HUDEP-2 (cell line): ENCODE results near the gene RIN3.

Experiments used
- DNase-seq, 76 experiments: peaks; one replicate each; lab custom pipeline; 2025; ENCODE audit not compliant: unreplicated experiment in 76 of 76; lab: John Stamatoyannopoulos, UW

The RIN3 gene

DNA sequence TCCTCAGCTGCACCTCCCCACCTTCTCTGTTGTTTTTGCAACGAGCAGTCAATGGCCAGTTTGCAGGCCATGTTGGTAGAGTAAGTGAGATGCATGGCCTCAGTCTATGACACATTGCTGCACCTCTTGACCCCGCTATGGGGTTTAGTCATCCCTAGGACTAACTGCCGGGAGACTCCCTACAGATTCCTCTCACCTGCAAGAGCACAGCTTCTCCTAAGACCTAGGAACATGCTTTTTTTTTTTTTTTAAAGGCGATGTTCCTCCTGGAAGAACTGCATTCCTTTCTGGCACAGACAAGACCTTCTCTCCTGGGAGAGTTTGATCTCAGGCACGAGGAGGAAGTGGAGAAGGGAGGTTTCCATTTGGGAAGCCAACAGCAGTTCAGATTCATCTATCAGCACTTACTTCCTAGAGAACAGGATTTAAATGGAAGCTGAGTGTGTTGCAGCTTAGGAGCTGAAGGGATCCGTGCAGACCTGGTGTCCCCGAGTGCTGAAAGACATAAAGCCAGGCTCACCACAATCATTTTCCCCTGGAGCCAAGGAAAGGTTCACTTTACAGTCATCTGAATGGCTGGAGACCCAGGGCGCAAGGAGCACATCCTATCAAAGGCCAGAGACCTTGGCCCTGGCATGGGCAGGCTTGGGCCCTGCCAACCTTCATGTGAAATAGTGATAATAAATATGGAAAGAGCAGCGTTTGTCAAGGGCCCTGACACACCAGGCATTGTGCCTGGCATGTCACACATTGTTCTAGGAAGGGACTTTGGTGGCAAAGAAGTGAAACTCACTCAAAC is 130.8 kb downstream of the RIN3 start:
- no peak for DNase-seq

DNA sequence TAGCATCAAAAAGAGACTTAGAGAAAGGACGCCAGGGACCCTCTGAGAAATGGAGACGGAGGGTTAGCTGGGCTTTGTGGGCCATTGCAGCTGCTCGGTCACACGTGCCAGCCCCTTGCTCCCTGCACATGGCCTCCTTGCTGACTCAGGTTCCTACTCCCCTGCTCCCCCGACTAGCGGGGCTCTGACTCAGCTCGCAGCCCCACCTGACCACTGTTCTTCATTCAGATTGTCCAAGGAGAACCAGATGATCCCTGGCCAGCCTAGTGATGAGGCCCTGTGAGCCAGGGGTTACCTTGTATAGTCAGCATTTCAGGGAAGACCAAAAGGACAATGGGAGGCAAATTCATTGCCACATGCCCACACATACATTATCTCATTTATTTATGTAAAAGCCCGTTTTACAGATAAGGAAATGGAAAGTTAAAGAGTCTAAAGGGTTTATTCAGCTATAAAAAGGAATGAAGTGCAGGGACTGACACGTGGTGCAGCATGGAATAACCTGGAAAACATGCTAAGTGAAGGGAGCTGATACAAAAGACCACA is 131.5 kb downstream of the RIN3 start:
- no peak for DNase-seq

- DNase-seq: no peak
These were observed 132.4 kb downstream of the RIN3 start for GRCh38 chr14:92645841-92646478.

DNA sequence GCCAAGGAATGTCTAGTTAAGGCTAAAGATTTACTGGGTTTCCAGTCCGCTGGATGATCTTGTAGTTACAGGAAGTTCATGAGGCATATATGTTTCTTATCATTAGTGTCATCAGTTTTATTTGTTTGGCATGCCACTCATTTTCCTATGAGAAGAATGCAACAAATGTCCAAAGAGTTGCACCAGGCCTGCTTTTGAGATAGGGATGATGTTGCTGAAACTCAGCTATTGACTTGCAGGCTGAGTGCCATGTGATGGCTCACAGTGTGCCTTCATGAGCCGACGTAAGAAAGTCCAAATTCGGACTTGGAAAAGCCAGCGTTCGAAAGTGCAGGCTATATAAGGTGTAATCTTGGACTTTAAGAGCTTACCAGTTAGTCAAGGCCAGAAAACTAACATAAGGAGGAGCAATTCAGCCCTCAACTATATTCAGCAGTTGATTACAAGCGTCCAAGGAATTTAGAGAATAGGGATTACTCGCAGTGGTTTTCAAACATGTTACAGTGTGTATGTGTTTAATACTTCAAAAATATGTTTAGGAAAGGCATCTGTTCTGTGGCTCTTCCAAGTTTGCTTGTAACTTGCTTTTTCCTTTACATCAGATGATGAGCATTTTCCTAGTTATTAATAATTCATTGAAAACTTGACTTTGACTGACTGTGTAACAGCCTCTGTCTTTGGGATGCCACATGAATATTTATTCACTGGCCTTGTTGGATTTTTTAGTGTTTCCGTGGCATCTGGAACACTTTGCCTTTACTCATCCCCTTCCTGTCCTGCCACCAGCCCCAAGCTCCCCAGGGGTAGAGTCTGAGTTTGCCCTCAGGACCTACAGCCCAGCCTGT is 133.6 kb downstream of the RIN3 start:
- DNase-seq: no peak

DNA sequence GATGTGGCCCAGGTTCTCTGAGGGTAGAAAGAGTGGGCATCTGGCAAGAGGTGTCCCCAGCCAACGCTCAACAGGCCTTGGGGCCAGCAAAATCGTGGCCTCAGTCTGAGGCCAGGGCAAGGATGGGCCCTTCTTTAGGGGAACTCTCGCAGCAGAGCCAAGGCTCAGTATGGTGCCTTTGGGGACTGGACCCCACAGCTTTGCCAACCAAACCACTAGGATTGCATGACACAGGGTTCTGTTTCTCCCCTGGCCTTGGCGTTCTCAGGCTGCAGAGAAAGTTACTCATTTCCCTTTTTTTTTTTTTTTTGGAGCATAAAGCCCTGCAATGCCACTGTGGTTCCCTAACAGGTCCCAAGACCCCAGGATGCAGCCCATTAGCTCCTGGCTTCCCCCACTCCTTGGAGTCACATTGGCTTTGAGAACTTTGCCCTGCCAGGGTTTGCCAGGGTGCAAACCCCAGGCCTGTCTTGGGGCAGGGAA is 134.3 kb downstream of the RIN3 start:
- DNase-seq: no peak

GRCh38 chr14:92649066-92649465 is 135.5 kb downstream of the RIN3 start:
- DNase-seq: no peak

DNA sequence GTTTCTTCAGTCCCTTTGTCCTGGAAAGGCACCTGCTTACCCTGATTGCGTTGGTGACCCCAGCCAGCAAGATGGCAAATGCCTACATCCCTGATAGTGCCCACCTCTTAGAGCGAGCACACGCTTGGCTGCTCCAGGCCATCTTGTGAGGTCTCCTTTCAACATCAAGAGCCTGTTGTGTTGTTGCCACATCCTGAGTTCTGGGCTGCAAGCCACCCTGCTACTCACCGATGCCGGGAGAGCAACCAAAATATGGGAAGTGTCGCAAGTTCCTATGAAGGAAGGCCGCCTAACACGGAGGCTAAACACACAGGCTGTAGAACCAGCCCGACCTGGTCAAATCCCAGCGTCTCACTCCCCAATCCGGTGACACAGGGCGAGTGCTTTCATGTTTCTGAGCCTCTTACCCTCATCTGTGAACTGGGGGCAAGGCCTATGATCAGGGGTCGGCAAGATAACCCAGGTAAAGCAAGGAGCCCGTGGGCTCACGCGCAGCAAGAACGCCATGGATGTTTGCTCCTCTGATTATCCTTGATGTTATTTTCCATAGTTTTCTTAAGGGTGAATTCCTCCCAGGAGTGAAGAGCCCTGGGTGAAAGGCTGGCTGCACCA is 136.5 kb downstream of the RIN3 start:
- DNase-seq: no peak

- no peak for DNase-seq
These were observed 137.1 kb downstream of the RIN3 start for GRCh38 chr14:92650581-92651105.

GRCh38 chr14:92651106-92651757 is 137.7 kb downstream of the RIN3 start:
- DNase-seq: no peak

DNA sequence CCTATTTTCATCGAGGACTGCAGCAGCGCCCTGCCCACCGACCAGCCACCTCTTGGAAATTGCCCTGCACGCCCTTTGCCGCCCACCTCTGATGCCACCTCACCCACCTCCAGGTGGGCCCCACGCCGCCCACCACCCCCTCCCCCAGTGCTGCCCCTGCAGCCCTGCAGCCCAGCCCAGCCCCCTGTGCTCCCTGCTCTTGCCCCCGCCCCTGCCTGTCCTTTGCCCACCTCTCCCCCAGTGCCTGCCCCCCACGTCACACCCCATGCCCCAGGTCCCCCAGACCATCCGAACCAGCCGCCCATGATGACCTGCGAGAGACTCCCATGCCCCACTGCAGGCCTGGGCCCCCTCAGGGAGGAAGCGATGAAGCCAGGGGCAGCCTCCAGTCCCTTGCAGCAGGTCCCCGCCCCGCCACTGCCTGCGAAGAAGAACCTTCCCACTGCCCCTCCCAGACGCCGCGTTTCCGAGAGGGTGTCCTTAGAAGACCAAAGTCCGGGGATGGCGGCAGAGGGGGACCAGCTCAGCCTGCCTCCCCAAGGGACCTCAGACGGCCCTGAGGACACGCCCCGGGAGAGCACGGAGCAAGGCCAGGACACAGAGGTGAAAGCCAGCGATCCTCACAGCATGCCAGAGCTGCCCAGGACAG is 138.3 kb downstream of the RIN3 start:
- no peak for DNase-seq

DNA sequence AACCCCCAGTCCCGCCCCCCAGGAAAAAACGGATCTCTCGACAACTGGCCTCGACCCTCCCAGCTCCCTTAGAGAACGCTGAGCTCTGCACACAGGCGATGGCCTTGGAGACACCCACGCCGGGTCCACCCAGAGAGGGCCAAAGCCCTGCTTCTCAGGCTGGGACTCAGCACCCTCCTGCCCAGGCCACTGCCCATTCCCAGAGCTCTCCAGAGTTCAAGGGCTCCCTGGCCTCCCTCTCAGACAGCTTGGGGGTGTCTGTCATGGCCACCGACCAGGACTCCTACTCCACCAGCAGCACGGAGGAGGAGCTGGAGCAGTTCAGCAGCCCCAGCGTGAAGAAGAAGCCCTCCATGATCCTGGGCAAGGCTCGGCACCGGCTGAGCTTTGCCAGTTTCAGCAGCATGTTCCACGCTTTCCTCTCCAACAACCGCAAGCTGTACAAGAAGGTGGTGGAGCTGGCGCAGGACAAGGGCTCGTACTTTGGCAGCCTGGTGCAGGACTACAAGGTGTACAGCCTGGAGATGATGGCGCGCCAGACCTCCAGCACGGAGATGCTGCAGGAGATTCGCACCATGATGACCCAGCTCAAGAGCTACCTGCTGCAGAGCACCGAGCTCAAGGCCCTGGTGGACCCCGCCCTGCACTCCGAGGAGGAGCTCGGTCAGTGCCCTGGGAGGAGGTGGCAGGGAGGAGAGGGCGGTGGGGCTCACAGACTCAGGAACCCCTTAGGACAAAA is 139.0 kb downstream of the RIN3 start:
- DNase-seq: no peak

GRCh38 chr14:92653162-92653651 is 139.6 kb downstream of the RIN3 start:
- DNase-seq: no peak

DNA sequence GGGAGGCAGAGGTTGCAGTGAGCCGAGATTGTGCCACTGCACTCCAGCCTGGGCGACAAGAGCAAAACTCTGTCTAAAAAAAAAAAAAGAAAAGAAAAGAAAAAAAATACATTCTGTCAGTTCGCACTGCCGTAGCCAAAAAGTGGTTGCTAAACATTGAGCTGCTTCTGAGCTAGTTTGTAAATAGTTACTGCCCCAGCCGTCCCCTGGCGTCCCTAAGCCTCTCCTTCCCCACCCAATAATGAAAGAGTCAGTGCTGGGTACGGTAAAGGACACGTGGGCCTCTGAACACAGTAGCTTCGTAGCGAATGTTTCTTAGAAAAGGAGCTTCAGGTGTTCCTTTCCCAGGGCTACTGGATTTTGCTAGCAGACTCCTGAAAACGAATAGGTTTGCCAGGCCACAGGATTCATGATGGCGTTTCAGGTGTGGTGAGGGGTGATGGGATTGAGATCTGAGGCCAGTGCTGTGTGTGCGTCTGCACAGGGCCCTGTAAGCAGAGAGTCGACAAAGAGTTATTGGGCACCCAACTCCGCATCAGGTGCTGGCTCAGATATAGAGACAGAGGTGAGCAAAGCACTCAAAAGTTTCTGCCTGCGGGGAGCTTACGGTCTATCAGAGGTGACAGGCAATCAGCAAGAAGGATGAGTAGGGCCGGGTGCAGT is 140.8 kb downstream of the RIN3 start:
- no peak for DNase-seq

GRCh38 chr14:92655419-92656201 is 142.0 kb downstream of the RIN3 start:
- DNase-seq: no peak

DNA sequence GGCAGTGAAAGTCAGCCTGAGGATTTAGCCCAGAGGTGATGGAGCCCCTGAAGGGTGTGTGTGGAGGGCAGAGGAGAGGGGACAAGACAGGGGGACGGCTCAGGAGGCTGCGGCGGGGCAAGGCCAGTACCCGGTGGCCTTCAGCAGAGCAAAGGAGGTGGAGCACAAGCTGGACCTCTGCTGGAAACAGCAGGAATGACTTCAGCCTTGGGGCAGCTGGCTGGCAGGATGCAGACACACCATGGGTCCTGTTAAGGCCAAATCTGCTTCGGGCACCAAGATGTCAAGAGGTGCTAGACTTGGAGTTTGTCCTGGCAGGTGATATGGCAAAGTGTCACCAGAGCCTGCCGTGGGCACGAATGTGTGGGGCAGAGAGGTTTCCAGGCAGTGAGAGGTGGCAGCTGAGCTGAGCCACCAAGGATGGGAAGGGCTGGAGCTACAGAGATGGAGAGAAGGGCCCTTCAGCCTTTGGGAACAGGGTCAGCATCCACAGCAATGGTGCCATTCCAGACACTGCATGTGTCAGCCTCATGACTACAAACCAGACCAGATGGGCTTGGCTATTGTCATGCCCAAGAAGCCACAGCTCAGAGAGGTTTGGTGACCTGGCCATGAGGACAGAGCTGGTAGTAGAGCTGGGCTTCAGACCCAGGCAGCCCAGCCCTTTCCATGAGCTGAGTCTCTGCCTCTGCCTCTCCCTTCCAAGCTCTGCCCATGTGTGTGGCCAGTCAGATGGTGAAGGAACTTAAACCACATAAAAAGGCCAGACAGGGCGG is 142.9 kb downstream of the RIN3 start:
- DNase-seq: no peak

GRCh38 chr14:92657457-92658142 is 144.0 kb downstream of the RIN3 start:
- no peak for DNase-seq
